ENCODE results near the gene KCNJ6.

DNA sequence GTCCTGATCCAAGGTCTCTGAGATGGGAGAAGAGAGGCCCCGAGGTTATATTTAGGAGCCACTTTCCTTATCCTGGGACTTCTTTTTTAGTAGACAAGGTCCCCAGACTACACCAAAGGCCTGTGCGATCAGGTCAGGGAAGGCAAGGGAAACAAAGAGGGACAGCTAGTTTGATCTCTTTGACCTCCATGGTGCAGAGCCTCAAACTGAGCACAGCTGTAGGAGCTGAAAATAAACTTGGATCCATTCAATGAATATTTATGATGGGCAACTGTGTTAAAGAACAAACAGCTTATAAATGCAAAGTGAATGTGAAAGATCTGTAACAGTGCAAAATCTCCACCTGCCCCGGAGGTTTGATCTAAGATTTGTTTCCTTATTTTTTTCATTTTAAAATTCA is 293.1 kb downstream of the KCNJ6 start:
- TF ChIP-seq SPI1 (IDR thresholded peaks at IDR 0.05; ENCODE audit: low read depth, low read length) (no peak), TAF1 (IDR thresholded peaks at IDR 0.05; ENCODE audit: low read depth, low read length) (no peak), POLR2A (IDR thresholded peaks at IDR 0.05; ENCODE audit: low read depth, low read length) (no peak), PAX5 (IDR thresholded peaks at IDR 0.05; ENCODE audit: insufficient read depth, low read length, severe bottlenecking) (no peak), POLR2AphosphoS5 (IDR thresholded peaks at IDR 0.05; ENCODE audit: low read depth, low read length) (no peak)

All from GM12891 (cell line).